Prostate gland (tissue), 2 donors: ENCODE measurements around the gene BCAN.

Source experiments
- CTCF ChIP-seq, 4 experiments: fragments of 200-600 bp in 2 of 4; fragments of 450-650 bp in 2 of 4; sonication (generic) in 2 of 4; IDR thresholded peaks; 1 replicate in 3 of 4; 2 replicates in 1 of 4; pipeline ENCODE4 v1.5.1; 2016 to 2019; ENCODE audit warnings: antibody characterized with exemption in 4 of 4, mild to moderate bottlenecking in 2 of 4, moderate library complexity in 2 of 4
- POLR2A ChIP-seq: fragments of 450-650 bp; IDR thresholded peaks from one replicate; pipeline ENCODE4 v1.6.1; 2016; ENCODE audit warnings: antibody characterized with exemption, mild to moderate bottlenecking
- POLR2AphosphoS5 ChIP-seq: sonication (generic); formaldehyde crosslinking; IDR thresholded peaks from one replicate; pipeline ENCODE4 v1.6.1; 2017; ENCODE audit warnings: antibody characterized with exemption

GRCh38 chr1:156660752-156661112 is 18.8 kb downstream of the BCAN start:
- TF ChIP-seq POLR2A: no peak
- TF ChIP-seq CTCF (IDR thresholded peaks at IDR 0.05): no peak
- no peak for TF ChIP-seq POLR2AphosphoS5
